SK-N-SH (cell line): ENCODE data around the gene AHCYL1.

Source experiments
- CTCF ChIP-seq: fragments of 200-600 bp; sonication (generic); IDR thresholded peaks from 2 replicates; pipeline ENCODE4 v1.6.1; 2017; ENCODE audit warnings: antibody characterized with exemption, mild to moderate bottlenecking, moderate library complexity
- EZH2phosphoT487 ChIP-seq: fragments of 200-600 bp; sonication (generic); IDR thresholded peaks from 2 replicates; pipeline ENCODE4 v1.6.1; 2017; ENCODE audit warnings: low read depth, mixed run types, mild to moderate bottlenecking, antibody characterized with exemption, moderate library complexity, borderline replicate concordance
- MAX ChIP-seq: IDR thresholded peaks from 2 replicates; pipeline ENCODE4 v1.4.0; 2012; ENCODE audit warnings: low read depth
- PBX3 ChIP-seq: IDR thresholded peaks from 2 replicates; pipeline ENCODE4; 2012
- REST ChIP-seq: IDR thresholded peaks from 2 replicates; pipeline ENCODE4 v1.6.1; 2012; ENCODE audit warnings: mild to moderate bottlenecking, low read depth, low read length, moderate library complexity
- RXRA ChIP-seq: IDR thresholded peaks from 2 replicates; pipeline ENCODE4 v1.4.0; 2012; ENCODE audit warnings: low read depth, mild to moderate bottlenecking, borderline replicate concordance
- SMC3 ChIP-seq: IDR thresholded peaks from 2 replicates; pipeline ENCODE4 v1.6.1; 2012; ENCODE audit warnings: low read depth, low read length, improper control_type of control experiment
- TAF1 ChIP-seq: IDR thresholded peaks from 2 replicates; pipeline ENCODE4 v1.6.1; 2012; ENCODE audit warnings: low read depth, mild to moderate bottlenecking, low read length, moderate library complexity, borderline replicate concordance
- TCF12 ChIP-seq: IDR thresholded peaks from 2 replicates; pipeline ENCODE4 v1.4.0; 2012
- USF1 ChIP-seq: IDR thresholded peaks from 2 replicates; pipeline ENCODE4 v1.4.0; 2012; ENCODE audit warnings: low read depth, borderline replicate concordance
- USF2 ChIP-seq: fragments of 150-350 bp; IDR thresholded peaks from 2 replicates; pipeline ENCODE4 v1.6.1; 2017; ENCODE audit warnings: antibody characterized with exemption, low read length, low read depth, borderline replicate concordance
- YY1 ChIP-seq: IDR thresholded peaks from 2 replicates; pipeline ENCODE4 v1.4.0; 2012; ENCODE audit warnings: low read depth, mild to moderate bottlenecking

GRCh38 chr1:109960745-109961094 lies 23.8 kb upstream of the AHCYL1 start:
- TF ChIP-seq CTCF = no peak
- no peak for TF ChIP-seq PBX3
- no peak for TF ChIP-seq REST
- no peak for TF ChIP-seq RXRA
- no peak for TF ChIP-seq TAF1
- no peak for TF ChIP-seq USF2
- TF ChIP-seq EZH2phosphoT487 = no peak
- TF ChIP-seq YY1 = no peak
- TF ChIP-seq MAX = no peak
- TF ChIP-seq USF1 = no peak
- no peak for TF ChIP-seq SMC3
- TF ChIP-seq TCF12 = no peak
